ENCODE results near the gene TMEM19.

GRCh38 chr12:71641390-71641789 lies 44.5 kb upstream of the TMEM19 start:
- TF ChIP-seq EP300 (IDR thresholded peaks at IDR 0.05) (no peak), POLR2A (IDR thresholded peaks at IDR 0.05) (no peak), CTCF (IDR thresholded peaks at IDR 0.05) (no peak)
